Rectal smooth muscle tissue (tissue), 1 donor: ENCODE measurements around the gene GPER1.
A peak's percentile ranks its signal among the peaks of the same experiment; 100 is the strongest.

Experiments
- H3K27ac ChIP-seq: one replicate; pipeline ENCODE4 v1.7.0; 2013; ENCODE audit warnings: low read depth, low read length, inconsistent platforms
- H3K27me3 ChIP-seq: one replicate; pipeline ENCODE4 v1.7.0; 2013; ENCODE audit warnings: low read length; ENCODE audit not compliant: control insufficient read depth, insufficient read depth
- H3K36me3 ChIP-seq: one replicate; pipeline ENCODE4 v1.7.0; 2013; ENCODE audit warnings: low read length; ENCODE audit not compliant: control insufficient read depth, insufficient read depth
- H3K4me1 ChIP-seq: one replicate; pipeline ENCODE4 v1.7.0; 2013; ENCODE audit warnings: low read length; ENCODE audit not compliant: control insufficient read depth, insufficient read depth
- H3K4me3 ChIP-seq: one replicate; pipeline ENCODE4 v1.7.0; 2013; ENCODE audit warnings: low read length
- H3K9ac ChIP-seq: one replicate; pipeline ENCODE4 v1.7.0; 2013; ENCODE audit warnings: low read length

The GPER1 gene

GRCh38 chr7:1117321-1117928 lies 29.5 kb downstream of the GPER1 start:
- no peak overlapping the region for H3K9ac ChIP-seq
- H3K27me3 ChIP-seq: no peaks in the 10 kb centered on the region
- no peak overlapping the region for H3K4me3 ChIP-seq
- no peak overlapping the region for H3K27ac ChIP-seq
- H3K36me3 ChIP-seq: no peaks in the 10 kb centered on the region
- no peaks in the 10 kb centered on the region for H3K4me1 ChIP-seq

- Histone ChIP-seq H3K4me1 (peaks cover 4% of the 10 kb centered on the region), H3K27ac (no peak overlapping the region), H3K9ac (no peak overlapping the region), H3K36me3 (no peaks in the 10 kb centered on the region), H3K4me3 (no peak overlapping the region), H3K27me3 (no peaks in the 10 kb centered on the region)
Observed at GRCh38 chr7:1119201-1119600, 31.3 kb downstream of the GPER1 start.

- Histone ChIP-seq H3K27me3 (no peaks in the 10 kb centered on the region), H3K36me3 (no peaks in the 10 kb centered on the region), H3K4me3 (no peak overlapping the region), H3K27ac (no peak overlapping the region), H3K9ac (no peak overlapping the region), H3K4me1 (peaks cover 5% of the 10 kb centered on the region)
Observed at GRCh38 chr7:1120791-1121190, 32.9 kb downstream of the GPER1 start.

DNA sequence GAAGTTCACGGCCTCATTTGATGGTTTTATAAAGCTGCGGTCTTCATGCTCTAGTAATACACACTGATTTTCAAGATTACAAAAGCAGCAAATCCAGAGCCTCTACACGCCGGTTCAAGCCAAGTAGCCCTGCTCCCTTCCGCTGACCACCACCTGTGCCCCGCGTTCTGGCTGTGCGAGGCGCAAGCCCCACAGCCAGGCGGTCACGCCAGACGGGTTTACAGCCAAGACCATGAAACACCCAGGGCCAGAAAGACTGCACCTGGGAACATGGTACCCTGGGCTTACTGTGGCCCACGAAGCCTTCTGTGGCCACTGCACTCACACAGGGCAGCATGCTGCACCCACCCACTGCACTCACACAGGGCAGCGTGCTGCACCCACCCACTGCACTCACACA lies 33.6 kb downstream of the GPER1 start:
- Histone ChIP-seq H3K9ac (no peak overlapping the region), H3K4me1 (peaks cover 5% of the 10 kb centered on the region), H3K4me3 (no peak overlapping the region), H3K27me3 (no peaks in the 10 kb centered on the region), H3K36me3 (no peaks in the 10 kb centered on the region), H3K27ac (no peak overlapping the region)

DNA sequence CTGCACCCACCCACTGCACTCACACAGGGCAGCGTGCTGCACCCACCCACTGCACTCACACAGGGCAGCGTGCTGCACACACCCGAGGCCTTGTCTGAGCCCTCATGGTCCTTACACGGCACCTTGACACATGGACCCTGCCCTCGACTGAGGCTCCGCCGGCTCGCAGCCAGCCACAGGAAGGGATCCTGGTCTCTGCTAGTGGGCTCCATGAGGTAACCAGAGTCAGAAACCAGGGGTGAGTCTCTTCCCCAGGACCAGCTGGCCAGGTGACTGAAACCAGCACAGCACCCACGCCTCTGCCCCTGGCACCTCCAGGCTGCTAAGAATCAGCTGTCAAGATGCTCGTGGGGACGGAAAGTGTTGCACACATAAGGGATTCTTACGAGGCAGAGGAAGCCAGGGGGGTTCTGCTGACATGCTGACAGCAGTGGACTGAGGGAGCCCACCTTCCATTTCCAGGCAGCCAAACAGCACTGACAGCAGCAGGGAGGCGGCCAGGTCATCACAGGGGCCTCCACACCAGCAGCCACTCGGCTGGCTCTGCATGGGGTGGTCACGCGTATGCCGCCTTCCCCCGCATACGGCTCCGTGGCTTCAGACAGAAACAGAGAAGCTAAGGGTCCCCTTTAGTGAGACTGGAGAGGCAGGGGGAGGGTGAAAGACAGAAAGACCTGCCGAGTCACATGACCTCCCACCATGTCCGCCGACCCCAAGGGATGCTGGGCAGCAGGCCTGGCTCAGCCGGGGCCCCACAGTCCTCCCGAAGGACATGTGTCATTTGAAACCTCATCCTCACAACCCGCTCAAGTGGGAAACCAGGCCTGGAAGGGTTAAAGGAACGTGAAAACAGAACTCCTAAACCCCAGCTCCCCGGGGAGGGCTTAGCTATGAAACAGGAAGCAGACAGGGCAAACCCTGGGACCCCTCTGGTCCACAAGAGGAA lies 34.2 kb downstream of the GPER1 start:
- Histone ChIP-seq H3K4me3 (no peak overlapping the region), H3K27ac (no peak overlapping the region), H3K27me3 (no peaks in the 10 kb centered on the region), H3K9ac (no peak overlapping the region), H3K4me1 (peaks cover 5% of the 10 kb centered on the region), H3K36me3 (no peaks in the 10 kb centered on the region)

DNA sequence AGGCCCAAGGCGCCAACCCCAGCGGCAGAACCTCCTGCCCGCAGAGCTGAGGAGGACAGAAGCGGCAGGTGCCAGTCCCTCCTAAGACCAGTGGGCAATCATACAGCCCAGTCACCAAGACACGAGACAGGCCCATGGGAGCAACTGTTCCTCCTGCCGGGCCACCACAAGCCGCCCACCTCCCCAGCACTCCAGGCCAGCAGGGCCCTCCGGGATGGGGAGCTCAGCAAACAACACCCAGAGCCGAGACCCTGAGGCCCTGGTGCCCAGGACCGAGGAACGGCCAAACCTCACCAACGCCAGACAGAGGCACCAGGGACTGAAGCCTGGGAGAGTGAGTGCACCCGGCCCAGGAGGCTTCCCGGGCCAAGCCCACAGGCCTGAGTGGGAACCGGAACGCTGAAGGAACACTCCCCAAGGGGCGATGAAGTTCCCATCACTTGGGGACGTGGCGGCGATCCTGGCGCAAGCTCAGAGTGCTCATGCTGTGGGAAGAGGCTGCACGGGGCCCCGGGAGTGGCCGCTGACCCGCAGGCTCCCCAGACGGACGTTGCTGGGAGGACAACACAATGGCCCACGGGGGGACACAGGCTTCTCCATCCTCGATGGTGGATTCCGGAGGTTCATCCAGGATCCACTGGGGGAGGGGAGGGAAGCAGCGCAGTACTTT lies 35.1 kb downstream of the GPER1 start:
- Histone ChIP-seq H3K27ac (peak overlapping the region; percentile 76), H3K9ac (no peak overlapping the region), H3K4me1 (peaks cover 5% of the 10 kb centered on the region), H3K4me3 (no peak overlapping the region), H3K27me3 (no peaks in the 10 kb centered on the region), H3K36me3 (no peaks in the 10 kb centered on the region)

GRCh38 chr7:1123715-1124114 lies 35.8 kb downstream of the GPER1 start:
- no peaks in the 10 kb centered on the region for H3K27me3 ChIP-seq
- no peak overlapping the region for H3K9ac ChIP-seq
- H3K36me3 ChIP-seq: no peaks in the 10 kb centered on the region
- H3K4me3 ChIP-seq: peak overlapping the region; percentile 48
- H3K4me1 ChIP-seq: peaks cover 5% of the 10 kb centered on the region
- peak overlapping the region; percentile 76 for H3K27ac ChIP-seq

GRCh38 chr7:1124164-1124563 lies 36.3 kb downstream of the GPER1 start:
- H3K4me3 ChIP-seq: peak overlapping the region; percentile 48
- no peak overlapping the region for H3K9ac ChIP-seq
- H3K4me1 ChIP-seq: peaks cover 5% of the 10 kb centered on the region

GRCh38 chr7:1124816-1125602 lies 37.1 kb downstream of the GPER1 start:
- Histone ChIP-seq H3K4me3 (peak overlapping the region; percentile 8), H3K27me3 (no peaks in the 10 kb centered on the region), H3K27ac (no peak overlapping the region), H3K4me1 (peaks cover 5% of the 10 kb centered on the region), H3K36me3 (no peaks in the 10 kb centered on the region), H3K9ac (no peak overlapping the region)

More at GRCh38 chr7:1124164-1124563, 36.3 kb downstream of the GPER1 start:
- Histone ChIP-seq H3K27ac (peak overlapping the region; percentile 76), H3K27me3 (no peaks in the 10 kb centered on the region), H3K36me3 (no peaks in the 10 kb centered on the region)

DNA sequence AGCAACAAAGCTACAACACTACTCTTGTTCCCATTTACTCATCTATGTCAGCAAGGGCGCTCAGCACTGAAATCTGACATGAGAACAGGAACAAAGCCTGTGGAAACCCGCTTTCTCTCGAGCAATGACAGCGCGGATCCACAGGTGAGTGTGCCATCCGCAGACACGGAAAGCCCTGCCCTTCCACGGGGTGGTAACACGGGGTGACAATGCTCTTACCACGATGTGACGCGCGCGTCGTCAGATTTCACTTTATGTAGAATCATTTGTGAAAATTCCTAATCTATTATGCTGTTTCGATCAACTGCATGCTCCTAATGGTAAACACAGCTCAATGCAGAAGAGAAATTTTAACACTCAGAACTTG lies 37.7 kb downstream of the GPER1 start:
- Histone ChIP-seq H3K27me3 (no peaks in the 10 kb centered on the region), H3K27ac (no peak overlapping the region), H3K4me3 (no peak overlapping the region), H3K9ac (no peak overlapping the region), H3K4me1 (peaks cover 5% of the 10 kb centered on the region), H3K36me3 (no peaks in the 10 kb centered on the region)

DNA sequence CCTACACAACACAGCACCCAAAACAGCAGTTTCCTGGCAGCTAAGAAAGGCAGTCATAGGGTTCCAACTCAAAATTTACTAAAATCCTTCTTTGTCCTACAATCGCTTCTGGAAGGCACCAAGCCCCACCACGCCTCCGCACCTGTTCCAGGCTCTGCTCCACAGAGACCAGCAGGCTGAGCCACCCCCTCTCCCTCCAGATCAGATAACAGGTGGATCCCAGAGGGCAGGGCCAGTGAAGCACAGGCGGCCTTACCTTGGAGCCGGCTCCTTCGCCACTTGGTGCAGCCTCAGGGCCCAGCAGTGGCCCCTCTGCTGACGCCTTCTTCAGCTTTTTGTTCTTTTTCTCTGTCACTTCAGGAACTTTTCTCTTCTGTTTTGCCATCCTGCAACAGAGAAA lies 39.1 kb downstream of the GPER1 start:
- H3K4me3 ChIP-seq: no peak overlapping the region
- no peaks in the 10 kb centered on the region for H3K36me3 ChIP-seq
- H3K27me3 ChIP-seq: no peaks in the 10 kb centered on the region

GRCh38 chr7:1129431-1129830 lies 41.5 kb downstream of the GPER1 start:
- H3K36me3 ChIP-seq: no peaks in the 10 kb centered on the region
- no peaks in the 10 kb centered on the region for H3K4me1 ChIP-seq
- H3K27me3 ChIP-seq: no peaks in the 10 kb centered on the region
- no peak overlapping the region for H3K9ac ChIP-seq
- H3K4me3 ChIP-seq: no peak overlapping the region
- no peak overlapping the region for H3K27ac ChIP-seq

More for the DNA sequence above, 39.1 kb downstream of the GPER1 start:
- H3K4me1 ChIP-seq: peaks cover 5% of the 10 kb centered on the region
- H3K9ac ChIP-seq: no peak overlapping the region
- H3K27ac ChIP-seq: no peak overlapping the region
